Left ventricle myocardium inferior (tissue), 1 donor: ENCODE measurements around the gene BUD31. TPM values are rescaled to one million over a fixed set of nuclear protein-coding genes. Genes with fewer than 3 reads are reported as not detected.
A peak's percentile ranks its signal among the peaks of the same experiment; 100 is the strongest.

ENCODE experiments used
- DNase-seq: peaks from one replicate; pipeline ENCODE4 v3.0.0-alpha.2; 2020
- H3K27ac ChIP-seq: fragments of 200-600 bp; replicated peaks from 2 replicates; pipeline ENCODE4 v1.8.0; 2021
- H3K27me3 ChIP-seq: fragments of 200-600 bp; 2 replicates; pipeline ENCODE4 v1.8.0; 2021; ENCODE audit warnings: low read depth
- H3K36me3 ChIP-seq: fragments of 200-600 bp; 2 replicates; pipeline ENCODE4 v1.8.0; 2021
- H3K4me1 ChIP-seq: fragments of 200-600 bp; 2 replicates; pipeline ENCODE4 v1.8.0; 2021
- H3K4me3 ChIP-seq: fragments of 200-600 bp; 2 replicates; pipeline ENCODE4 v1.8.0; 2021; ENCODE audit warnings: mild to moderate bottlenecking, moderate library complexity
- H3K9me3 ChIP-seq: fragments of 200-600 bp; replicated peaks from 2 replicates; pipeline ENCODE4 v1.8.0; 2021
- intact Hi-C: fragments of 100-400 bp; cut with micrococcal nuclease; formaldehyde crosslinking; loops from one replicate; pipeline ENCODE4 v1.11.0; 2022
- long read RNA-seq: library from polyadenylated mRNA; unstranded; transcript quantifications from one replicate; pipeline ENCODE4 v2.0.0, GENCODE V29; 2021
- total RNA-seq: library from RNA; stranded (reverse); fragmentation: NEBNext Ultra II Directional; extraction: Animal tissue kit (Norgen Biotek cat#: 25700); gene quantifications from one replicate; pipeline ENCODE4 v1.2.1, GENCODE V29; 2021
- TF ChIP-seq, protein P1 (sequence below): fragments of 200-600 bp; IDR thresholded peaks from 2 replicates; pipeline ENCODE4 v1.8.0; 2021; ENCODE audit warnings: antibody characterized with exemption, mild to moderate bottlenecking, borderline replicate concordance
- donor health status: DM: no; HTN: yes; CAD: no; lungs with severe emphysema.

Gene BUD31
- total RNA-seq, result 43.9 TPM
- long read RNA-seq, transcript BUD31-202 (6 exons, 1,139 nt), result minor isoform, 11 of 31 reads
- long read RNA-seq, transcript BUD31-201 (6 exons, 1,035 nt), result major isoform, 13 of 31 reads
- long read RNA-seq, partial matches to known transcripts, result 3 of 31 reads
- long read RNA-seq, other reads (novel, unspliced or antisense), result 4 of 31 reads

DNA sequence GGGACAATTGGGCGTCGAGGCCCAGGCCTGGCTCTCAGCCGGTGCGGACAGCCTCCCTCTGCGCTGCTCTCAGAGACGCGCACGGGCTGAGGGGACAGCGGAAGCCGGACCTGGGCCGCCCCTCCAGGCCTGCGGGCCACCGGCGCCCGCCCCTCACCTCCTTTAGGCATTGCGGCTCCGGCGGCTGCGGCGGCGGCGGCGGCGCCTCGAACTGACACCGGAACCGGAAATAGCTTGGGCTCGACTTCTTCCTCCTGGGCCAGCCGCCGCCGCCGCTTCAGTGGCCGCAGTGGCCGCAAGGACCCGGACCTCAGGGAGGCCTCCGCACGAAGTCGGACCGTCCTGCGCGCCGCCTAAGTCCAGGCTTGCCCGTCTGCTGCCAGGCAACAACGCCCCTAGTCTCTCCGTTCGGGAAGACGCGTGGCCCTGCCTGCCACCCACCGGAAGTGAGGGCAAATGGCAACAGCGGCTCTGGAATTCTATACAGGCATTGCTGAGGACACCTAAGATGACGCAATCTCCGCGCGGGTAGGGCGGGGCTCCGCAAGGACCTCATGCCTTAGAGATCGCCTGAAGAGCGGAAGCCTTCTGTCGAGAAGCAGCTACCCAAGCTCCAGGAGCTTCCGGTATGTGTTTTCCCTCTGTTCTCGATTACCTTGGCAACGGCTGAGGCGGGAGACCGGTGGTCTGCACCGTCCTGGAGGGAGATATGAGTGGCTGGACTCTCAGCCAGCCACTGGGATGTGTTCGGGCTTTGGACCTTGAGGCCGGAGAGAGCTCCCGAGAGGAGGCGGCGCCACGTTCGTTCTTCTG, at the start of gene BUD31, which contains the start of gene PDAP1:
TSS of gene BUD31 (plus strand) at position 591 of the 813 bp plus-strand sequence. CDS start 2,124 bp downstream, outside the sequence.
TSS of gene PDAP1 (minus strand) at position 219 of the 813 bp plus-strand sequence. CDS start at position 170, 49 bp downstream.
- peak; percentile 93 for DNase-seq
- intact Hi-C loops, result no loop called here
- Histone ChIP-seq H3K9me3 (no peaks in the 10 kb centered on the region), H3K27ac (peak within 1 kb of the TSS; percentile 99), H3K4me3 (peak within 1 kb of the TSS; percentile 99), H3K4me1 (peaks cover 66% of the 10 kb centered on the region), H3K36me3 (peaks cover 52% of the 10 kb centered on the region), H3K27me3 (no peaks in the 10 kb centered on the region)
- TF ChIP-seq, protein P1, sequence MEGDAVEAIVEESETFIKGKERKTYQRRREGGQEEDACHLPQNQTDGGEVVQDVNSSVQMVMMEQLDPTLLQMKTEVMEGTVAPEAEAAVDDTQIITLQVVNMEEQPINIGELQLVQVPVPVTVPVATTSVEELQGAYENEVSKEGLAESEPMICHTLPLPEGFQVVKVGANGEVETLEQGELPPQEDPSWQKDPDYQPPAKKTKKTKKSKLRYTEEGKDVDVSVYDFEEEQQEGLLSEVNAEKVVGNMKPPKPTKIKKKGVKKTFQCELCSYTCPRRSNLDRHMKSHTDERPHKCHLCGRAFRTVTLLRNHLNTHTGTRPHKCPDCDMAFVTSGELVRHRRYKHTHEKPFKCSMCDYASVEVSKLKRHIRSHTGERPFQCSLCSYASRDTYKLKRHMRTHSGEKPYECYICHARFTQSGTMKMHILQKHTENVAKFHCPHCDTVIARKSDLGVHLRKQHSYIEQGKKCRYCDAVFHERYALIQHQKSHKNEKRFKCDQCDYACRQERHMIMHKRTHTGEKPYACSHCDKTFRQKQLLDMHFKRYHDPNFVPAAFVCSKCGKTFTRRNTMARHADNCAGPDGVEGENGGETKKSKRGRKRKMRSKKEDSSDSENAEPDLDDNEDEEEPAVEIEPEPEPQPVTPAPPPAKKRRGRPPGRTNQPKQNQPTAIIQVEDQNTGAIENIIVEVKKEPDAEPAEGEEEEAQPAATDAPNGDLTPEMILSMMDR, result peak; percentile 19

- peaks cover 100% of the 10 kb centered on the region for H3K36me3 ChIP-seq
- no peak overlapping the region for H3K27ac ChIP-seq
- H3K4me3 ChIP-seq, result no peak overlapping the region
- H3K9me3 ChIP-seq, result no peaks in the 10 kb centered on the region
- no peaks in the 10 kb centered on the region for H3K27me3 ChIP-seq
- TF ChIP-seq, protein P1, result no peak
- no peak for DNase-seq
- H3K4me1 ChIP-seq, result no peaks in the 10 kb centered on the region
- intact Hi-C loops, result no loop called here
These were observed 49.2 kb upstream of the BUD31 start for GRCh38 chr7:99359465-99360154.

DNA sequence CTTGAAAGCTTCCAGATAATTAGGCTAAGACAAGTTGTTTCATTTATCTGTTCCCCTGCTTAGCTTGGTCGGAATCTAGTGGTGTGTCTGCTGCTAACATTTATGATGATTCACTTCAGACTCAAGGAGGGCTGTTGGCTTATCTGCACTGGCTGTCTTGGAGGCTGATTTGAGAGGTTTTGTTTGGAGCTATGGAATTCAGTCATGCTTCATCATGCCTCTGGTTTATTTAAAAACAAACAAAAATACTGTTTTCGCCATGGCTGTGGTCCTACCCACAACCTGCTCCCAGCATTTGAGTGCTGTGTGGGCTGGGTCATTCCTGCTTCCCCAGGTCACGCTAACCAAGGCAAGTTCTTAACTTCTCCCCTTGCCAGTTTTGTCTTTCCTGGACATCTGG, 46.0 kb upstream of the BUD31 start:
- TF ChIP-seq, protein P1, result no peak
- H3K27ac ChIP-seq, result no peak overlapping the region
- peaks cover 97% of the 10 kb centered on the region for H3K36me3 ChIP-seq
- H3K27me3 ChIP-seq, result no peaks in the 10 kb centered on the region
- intact Hi-C loops, result no loop called here
- H3K4me3 ChIP-seq, result no peak overlapping the region
- DNase-seq, result no peak
- H3K9me3 ChIP-seq, result no peaks in the 10 kb centered on the region
- H3K4me1 ChIP-seq, result no peaks in the 10 kb centered on the region

DNA sequence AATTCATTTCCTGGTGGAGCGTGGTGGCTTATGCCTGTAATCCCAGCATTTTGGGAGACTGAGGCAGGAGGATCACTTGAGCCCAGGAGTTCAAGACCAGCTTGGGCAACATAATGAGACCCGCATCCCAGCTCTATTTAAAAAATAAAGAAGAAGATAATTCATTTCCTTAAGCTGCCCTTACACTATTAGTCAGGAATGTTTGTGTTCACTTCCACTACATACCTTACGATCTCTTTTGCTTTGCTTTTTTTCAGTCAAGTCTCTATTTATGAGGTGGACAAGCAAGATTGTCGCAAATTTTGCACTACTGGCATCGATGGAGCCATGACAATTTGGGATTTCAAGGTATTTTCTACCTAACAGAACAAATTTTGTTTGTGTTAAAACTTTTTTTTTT, 45.5 kb upstream of the BUD31 start:
- peaks cover 93% of the 10 kb centered on the region for H3K36me3 ChIP-seq
- H3K9me3 ChIP-seq, result no peaks in the 10 kb centered on the region
- TF ChIP-seq, protein P1, result no peak
- no peak overlapping the region for H3K27ac ChIP-seq
- H3K27me3 ChIP-seq, result no peaks in the 10 kb centered on the region
- DNase-seq, result no peak
- no peaks in the 10 kb centered on the region for H3K4me1 ChIP-seq
- no peak overlapping the region for H3K4me3 ChIP-seq
- intact Hi-C loops, result no loop called here

DNA sequence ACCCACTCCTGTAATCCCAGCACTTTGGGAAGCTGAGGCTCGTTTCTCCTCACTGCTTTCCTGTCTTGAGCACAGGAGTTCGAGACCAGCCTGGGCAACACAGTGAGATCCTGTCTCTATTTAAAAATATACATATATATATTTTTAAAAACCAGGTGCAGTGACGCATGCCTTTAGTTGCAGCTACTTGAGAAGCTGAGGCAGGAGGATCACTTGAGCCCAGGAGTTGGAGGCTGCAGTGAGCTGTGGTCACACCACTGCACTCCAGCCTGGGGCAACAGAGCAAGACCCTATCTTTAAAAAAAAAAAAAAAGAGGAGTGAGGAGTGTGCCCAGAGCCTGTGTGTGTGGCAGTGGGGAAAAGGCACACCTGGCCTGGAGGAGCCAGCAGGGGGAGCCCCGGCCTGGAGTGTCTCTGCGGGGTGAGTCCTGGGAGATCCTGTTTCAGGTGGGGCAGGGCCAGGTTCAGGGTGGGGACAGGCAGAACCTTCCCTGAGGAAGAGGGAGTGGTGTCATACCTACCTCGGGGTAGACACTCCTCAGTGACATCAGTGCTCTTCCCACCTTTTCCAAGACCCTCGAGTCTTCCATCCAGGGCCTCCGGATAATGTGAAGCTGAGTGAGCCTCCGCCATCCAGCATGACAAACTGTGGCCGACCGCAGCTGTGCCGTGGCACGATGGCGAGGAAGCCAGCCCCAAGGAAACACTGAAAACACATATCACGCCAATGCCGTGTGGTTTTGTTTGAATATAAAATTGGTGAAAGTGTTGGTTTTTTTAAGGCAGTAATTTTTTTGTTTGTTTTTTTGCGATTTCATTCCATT, 43.2 kb upstream of the BUD31 start:
- intact Hi-C loops, result no loop called here
- H3K27ac ChIP-seq, result no peak overlapping the region
- no peaks in the 10 kb centered on the region for H3K4me1 ChIP-seq
- H3K36me3 ChIP-seq, result peaks cover 82% of the 10 kb centered on the region
- TF ChIP-seq, protein P1, result peak; percentile 62
- H3K9me3 ChIP-seq, result no peaks in the 10 kb centered on the region
- H3K27me3 ChIP-seq, result no peaks in the 10 kb centered on the region
- DNase-seq, result no peak
- H3K4me3 ChIP-seq, result no peak overlapping the region
